OCI-LY1 (cell line): ENCODE measurements around the gene CAMTA1.

Source experiments
- H2AFZ ChIP-seq: fragments of 200-600 bp; sonication (generic), shearing (Covaris generic); 2 replicates; pipeline ENCODE4 v1.6.0; 2014; ENCODE audit warnings: antibody characterized with exemption, mild to moderate bottlenecking, low read length
- H3F3A ChIP-seq: fragments of 200-600 bp; sonication (generic), shearing (Covaris generic); 2 replicates; pipeline ENCODE4 v1.6.0; 2014; ENCODE audit warnings: mild to moderate bottlenecking, antibody characterized with exemption, low read length, moderate library complexity; ENCODE audit not compliant: insufficient read depth
- H3K27ac ChIP-seq: fragments of 200-600 bp; sonication (generic); 2 replicates; pipeline ENCODE4 v1.5.1; 2014; ENCODE audit warnings: low read length, mixed run types, mild to moderate bottlenecking, low read depth; ENCODE audit not compliant: poor library complexity, severe bottlenecking
- H3K27me3 ChIP-seq: fragments of 200-600 bp; sonication (generic); 2 replicates; pipeline ENCODE4 v1.6.0; 2014; ENCODE audit warnings: antibody characterized with exemption, mild to moderate bottlenecking, low read length, moderate library complexity; ENCODE audit not compliant: insufficient read depth
- H3K36me3 ChIP-seq: fragments of 200-600 bp; sonication (generic); 2 replicates; pipeline ENCODE4 v1.6.1; 2014; ENCODE audit warnings: mild to moderate bottlenecking, antibody characterized with exemption, low read length, moderate library complexity, mixed read lengths; ENCODE audit not compliant: insufficient read depth
- H3K4me1 ChIP-seq: fragments of 200-600 bp; sonication (generic); 2 replicates; pipeline ENCODE4 v1.5.1; 2014; ENCODE audit warnings: mild to moderate bottlenecking, low read length, moderate library complexity; ENCODE audit not compliant: insufficient read depth, severe bottlenecking
- H3K4me2 ChIP-seq: fragments of 200-600 bp; sonication (generic), shearing (Covaris generic); 2 replicates; pipeline ENCODE4 v1.6.1; 2014; ENCODE audit warnings: low read length
- H3K4me3 ChIP-seq: fragments of 200-600 bp; sonication (generic); 2 replicates; pipeline ENCODE4 v1.5.1; 2014; ENCODE audit warnings: low read length, low read depth, mild to moderate bottlenecking, mixed read lengths; ENCODE audit not compliant: poor library complexity, severe bottlenecking
- H3K79me2 ChIP-seq: fragments of 200-600 bp; shearing (Covaris generic); 2 replicates; pipeline ENCODE4 v1.6.1; 2016; ENCODE audit warnings: mixed run types, low read length, mixed read lengths; ENCODE audit not compliant: insufficient read depth
- H3K9ac ChIP-seq: fragments of 200-600 bp; sonication (generic), shearing (Covaris generic); 2 replicates; pipeline ENCODE4 v1.6.1; 2014; ENCODE audit warnings: mild to moderate bottlenecking, low read length, mixed read lengths
- H3K9me2 ChIP-seq: fragments of 200-600 bp; sonication (generic), shearing (Covaris generic); 2 replicates; pipeline ENCODE4 v1.6.1; 2014; ENCODE audit warnings: low read depth, mild to moderate bottlenecking, low read length, mixed read lengths
- H3K9me3 ChIP-seq: fragments of 200-600 bp; shearing (Covaris generic); 2 replicates; pipeline ENCODE4 v1.6.1; 2014; ENCODE audit warnings: low read length, mixed read lengths
- H4K20me1 ChIP-seq: fragments of 200-600 bp; sonication (generic), shearing (Covaris generic); 2 replicates; pipeline ENCODE4 v1.6.0; 2016; ENCODE audit warnings: mild to moderate bottlenecking, low read length; ENCODE audit not compliant: insufficient read depth
- CTCF ChIP-seq: fragments of 200-600 bp; sonication (generic), shearing (Covaris generic); IDR thresholded peaks from 2 replicates; pipeline ENCODE4 v1.5.1; 2017; ENCODE audit warnings: mild to moderate bottlenecking, antibody characterized with exemption, low read length, moderate library complexity, mixed read lengths
- EZH2 ChIP-seq: fragments of 200-600 bp; sonication (generic), shearing (Covaris generic); IDR thresholded peaks from 2 replicates; pipeline ENCODE4 v1.8.0; 2017; ENCODE audit warnings: borderline replicate concordance, mixed run types, mild to moderate bottlenecking, antibody characterized with exemption, low read length, moderate library complexity, mixed read lengths

CAMTA1 gene

GRCh38 chr1:7497107-7497637, 711.9 kb downstream of the CAMTA1 start:
- Histone ChIP-seq H3K9me3 (no peaks in the 10 kb centered on the region), H3K4me2 (no peak overlapping the region), H3K4me3 (no peak overlapping the region), H3K4me1 (no peaks in the 10 kb centered on the region), H2AFZ (no peak overlapping the region), H3K79me2 (no peaks in the 10 kb centered on the region), H4K20me1 (no peaks in the 10 kb centered on the region), H3K27me3 (no peaks in the 10 kb centered on the region), H3K9me2 (no peaks in the 10 kb centered on the region), H3K9ac (no peak overlapping the region), H3K27ac (no peak overlapping the region), H3K36me3 (no peaks in the 10 kb centered on the region), H3F3A (no peaks in the 10 kb centered on the region)
- TF ChIP-seq CTCF (no peak), EZH2 (no peak)

- Histone ChIP-seq H3K4me2 (no peak overlapping the region), H3K36me3 (no peaks in the 10 kb centered on the region), H3K27ac (no peak overlapping the region), H3K79me2 (no peaks in the 10 kb centered on the region), H3K27me3 (no peaks in the 10 kb centered on the region), H3K9me3 (no peaks in the 10 kb centered on the region), H3K4me3 (no peak overlapping the region), H3K9ac (no peak overlapping the region), H2AFZ (no peak overlapping the region), H4K20me1 (no peaks in the 10 kb centered on the region), H3F3A (no peaks in the 10 kb centered on the region), H3K9me2 (no peaks in the 10 kb centered on the region), H3K4me1 (no peaks in the 10 kb centered on the region)
- TF ChIP-seq CTCF (no peak), EZH2 (no peak)
These were observed 715.3 kb downstream of the CAMTA1 start for GRCh38 chr1:7500381-7501083.

- Histone ChIP-seq H3K27me3 (no peaks in the 10 kb centered on the region), H3K9ac (no peak overlapping the region), H3K9me3 (no peaks in the 10 kb centered on the region), H3K9me2 (no peaks in the 10 kb centered on the region), H3K79me2 (no peaks in the 10 kb centered on the region), H2AFZ (no peak overlapping the region), H3K4me1 (no peaks in the 10 kb centered on the region), H3K4me2 (no peak overlapping the region), H3K4me3 (no peak overlapping the region), H3F3A (no peaks in the 10 kb centered on the region), H3K27ac (no peak overlapping the region), H3K36me3 (no peaks in the 10 kb centered on the region), H4K20me1 (no peaks in the 10 kb centered on the region)
- TF ChIP-seq EZH2, result no peak
- no peak for TF ChIP-seq CTCF
These were observed 715.8 kb downstream of the CAMTA1 start for GRCh38 chr1:7501084-7501491.
